GM18498 (cell line): Measurements from ENCODE around the gene GATAD2A.

Experiments used
- ATAC-seq: cut with Tn5 transposase; IDR thresholded peaks from one replicate; pipeline ENCODE4 v1.9.1; 2021; ENCODE audit warnings: mild to moderate bottlenecking, moderate library complexity; ENCODE audit not compliant: unreplicated experiment

Gene GATAD2A

GRCh38 chr19:19421299-19421696, 15.8 kb downstream of the GATAD2A start:
- no peak for ATAC-seq

DNA sequence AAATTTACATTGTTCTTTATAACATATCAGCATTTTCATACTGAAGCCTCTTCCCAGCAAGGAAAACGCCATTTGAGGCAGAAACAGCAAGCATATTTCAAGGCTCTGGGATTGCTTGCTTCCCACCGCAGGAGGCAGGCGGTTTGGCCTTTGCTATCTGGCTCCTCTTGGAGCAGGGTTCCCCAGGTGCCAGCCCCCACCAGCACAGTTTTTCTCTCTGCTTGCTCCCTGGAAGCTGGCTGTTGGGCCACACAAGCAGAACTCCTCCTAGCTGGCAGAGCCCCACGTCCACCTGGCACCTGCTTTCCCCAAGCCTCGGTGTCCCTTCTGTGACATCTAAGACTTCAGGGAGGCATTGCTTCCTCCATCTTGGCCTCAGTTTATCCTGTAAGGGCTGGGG, 16.7 kb downstream of the GATAD2A start:
- ATAC-seq = no peak

GRCh38 chr19:19423322-19423721, 17.8 kb downstream of the GATAD2A start:
- ATAC-seq = no peak

DNA sequence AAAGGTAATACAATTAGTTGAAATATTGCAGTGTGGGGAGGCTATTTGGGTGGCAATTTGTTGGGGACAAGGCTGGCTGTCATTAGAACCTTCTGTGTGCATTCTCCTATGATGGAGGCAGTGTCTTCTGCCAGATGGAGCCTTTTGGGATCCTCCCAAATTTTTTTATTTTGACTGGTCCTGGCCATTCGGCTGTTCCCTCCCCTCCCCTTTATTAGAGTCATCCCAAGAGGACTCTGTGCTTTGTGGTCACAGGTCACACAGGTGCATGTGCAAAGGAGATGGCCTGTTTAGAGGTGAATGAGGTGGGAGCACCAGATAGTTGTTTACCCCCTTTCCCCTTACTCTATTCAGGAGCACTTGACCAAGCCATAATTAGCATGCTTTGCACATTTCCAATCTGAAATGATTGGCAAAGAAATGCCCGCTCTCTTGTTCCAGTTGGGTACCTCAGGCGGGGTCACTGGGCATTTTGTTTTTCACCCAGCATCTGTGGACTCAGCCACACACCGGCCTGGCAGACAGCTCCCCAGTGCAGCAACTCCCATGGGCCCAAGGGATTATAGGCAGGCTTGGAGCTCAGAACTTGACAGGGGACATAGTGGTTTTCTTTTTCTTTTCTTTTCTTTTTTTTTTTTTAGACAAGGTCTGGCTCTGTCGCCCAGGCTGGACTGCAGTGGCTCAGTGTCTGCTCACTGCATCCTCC, 19.8 kb downstream of the GATAD2A start:
- no peak for ATAC-seq

GRCh38 chr19:19426216-19426615, 20.7 kb downstream of the GATAD2A start:
- no peak for ATAC-seq

DNA sequence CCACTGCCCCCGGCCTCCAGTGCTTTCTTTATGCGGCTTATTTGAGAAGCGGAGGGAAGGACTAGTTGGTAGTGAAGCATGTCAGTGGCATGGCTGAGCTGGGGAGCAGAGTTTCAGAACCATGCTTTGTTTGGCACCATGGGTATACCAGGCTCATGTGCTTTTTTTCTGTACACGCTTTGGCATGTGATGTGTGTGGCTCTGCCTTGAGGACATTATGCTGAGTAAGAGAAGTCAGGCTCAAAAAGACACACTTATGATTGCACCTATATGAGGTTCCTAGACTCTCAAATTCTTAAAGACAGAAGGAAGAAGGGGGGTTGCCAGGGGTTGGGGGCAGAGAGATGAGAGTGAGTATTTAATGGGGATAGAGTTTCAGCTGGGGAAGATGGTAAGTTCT, 21.3 kb downstream of the GATAD2A start:
- no peak for ATAC-seq

- ATAC-seq = no peak
Measured at GRCh38 chr19:19427302-19427701, 21.8 kb downstream of the GATAD2A start.

- no peak for ATAC-seq
Measured at GRCh38 chr19:19427944-19428343, 22.5 kb downstream of the GATAD2A start.

DNA sequence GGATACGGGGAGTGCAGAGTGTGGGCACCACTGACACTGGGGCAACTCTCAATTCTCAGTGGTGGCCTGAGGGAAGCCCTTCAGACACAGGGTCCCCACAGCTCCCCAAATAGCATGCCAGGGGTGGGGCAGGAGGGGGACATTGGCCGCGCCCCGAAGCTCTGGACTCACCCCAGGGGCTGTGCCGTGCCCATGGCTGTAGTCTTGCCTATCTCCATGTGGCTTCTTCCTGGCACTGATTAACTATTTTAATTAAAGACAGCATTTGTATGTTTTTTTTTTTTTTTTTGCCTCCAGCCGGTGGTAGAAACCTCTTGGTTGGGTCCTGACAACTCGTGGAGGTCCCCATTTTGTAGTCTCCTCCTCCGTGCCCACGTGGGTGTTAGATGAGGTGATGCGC, 23.3 kb downstream of the GATAD2A start:
- no peak for ATAC-seq

GRCh38 chr19:19429361-19429760, 23.9 kb downstream of the GATAD2A start:
- no peak for ATAC-seq

DNA sequence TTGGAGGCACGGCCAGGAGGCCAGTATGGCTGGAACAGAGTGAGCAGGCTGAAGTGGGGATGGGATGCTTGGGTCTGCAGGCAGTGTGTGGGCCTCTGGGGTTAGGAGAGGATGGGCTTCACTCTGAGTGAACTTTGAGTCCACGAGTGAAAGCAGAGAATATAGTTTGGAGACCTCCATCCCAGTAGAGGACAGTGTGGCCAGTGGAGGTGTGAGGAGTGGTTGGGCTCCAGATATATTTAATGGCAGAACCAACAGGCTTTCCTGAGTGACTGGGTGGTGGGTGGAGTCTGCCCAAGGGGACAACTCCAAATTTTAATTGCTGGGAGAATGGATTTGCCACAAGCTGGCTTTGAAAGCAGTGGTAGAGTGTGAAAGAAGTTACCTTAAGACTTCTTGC, 27.3 kb downstream of the GATAD2A start:
- no peak for ATAC-seq

DNA sequence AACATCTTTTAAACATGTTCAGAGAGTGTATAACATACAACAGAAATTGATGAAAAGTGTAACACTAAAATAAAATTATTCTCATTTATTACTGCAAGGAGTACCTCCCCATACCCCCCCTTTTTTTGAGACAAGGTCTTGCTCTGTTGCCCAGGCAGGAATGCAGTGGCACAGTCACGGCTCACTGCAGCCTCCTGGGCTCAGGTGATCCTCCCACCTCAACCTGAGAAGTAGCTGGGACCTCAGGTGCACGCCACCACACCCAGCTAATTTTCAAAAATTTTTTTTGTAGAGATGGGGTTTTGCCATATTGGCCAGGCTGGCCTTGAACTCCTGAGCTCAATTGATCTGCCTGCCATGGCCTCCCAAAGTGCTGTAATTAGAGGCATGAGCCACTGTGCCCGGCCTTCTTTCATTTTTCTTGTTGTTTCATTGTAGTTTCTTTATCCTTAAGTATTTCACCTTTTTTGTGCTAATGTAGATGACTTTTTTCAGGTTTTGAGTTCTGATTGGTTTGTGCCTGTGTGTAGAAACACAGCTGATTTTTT, 28.3 kb downstream of the GATAD2A start:
- no peak for ATAC-seq

- no peak for ATAC-seq
Measured at GRCh38 chr19:19434483-19435045, 29.1 kb downstream of the GATAD2A start.

GRCh38 chr19:19436137-19436691, 30.7 kb downstream of the GATAD2A start:
- ATAC-seq = no peak

DNA sequence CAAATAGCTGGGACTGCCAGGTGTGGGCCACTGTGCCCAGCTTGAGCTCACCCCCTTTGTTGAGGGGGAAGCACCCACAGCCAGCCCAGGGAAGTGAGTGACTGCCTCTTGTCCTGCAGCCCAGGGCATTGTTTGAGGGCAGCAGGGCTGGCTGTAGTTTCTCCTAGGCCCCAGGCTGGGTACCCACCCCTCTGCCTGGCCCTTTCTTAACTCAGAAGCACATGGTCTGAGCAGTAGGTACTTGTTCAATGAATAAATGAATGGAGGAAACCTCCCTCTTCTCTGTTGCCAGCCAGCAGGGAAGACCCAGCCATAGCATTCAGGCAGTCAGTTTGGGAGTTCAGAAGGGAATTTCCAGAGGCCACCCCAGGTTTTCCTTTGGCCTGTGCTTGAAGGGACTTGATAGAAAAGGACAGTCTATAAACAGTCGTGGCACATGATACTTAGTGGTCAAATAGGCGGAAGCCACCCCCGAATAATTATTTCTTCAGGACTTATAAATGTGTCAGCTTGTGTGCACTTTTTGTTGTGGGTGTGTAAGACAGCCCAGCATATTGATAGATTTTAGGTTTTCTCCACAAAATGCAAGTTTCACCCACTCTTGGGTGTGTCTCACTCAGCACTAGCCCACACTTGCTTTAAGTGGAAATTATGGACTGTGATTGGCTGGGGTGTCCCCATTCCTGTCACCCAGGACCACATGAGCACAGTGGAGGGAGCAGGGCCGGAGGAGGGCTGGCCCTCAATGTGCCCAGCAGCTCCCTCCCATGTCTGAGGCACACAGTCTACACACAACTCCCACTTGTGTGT, 33.1 kb downstream of the GATAD2A start:
- no peak for ATAC-seq

GRCh38 chr19:19439176-19439482, 33.7 kb downstream of the GATAD2A start:
- no peak for ATAC-seq

- no peak for ATAC-seq
Measured at GRCh38 chr19:19443283-19443682, 37.8 kb downstream of the GATAD2A start.

GRCh38 chr19:19443902-19444680, 38.6 kb downstream of the GATAD2A start:
- no peak for ATAC-seq

DNA sequence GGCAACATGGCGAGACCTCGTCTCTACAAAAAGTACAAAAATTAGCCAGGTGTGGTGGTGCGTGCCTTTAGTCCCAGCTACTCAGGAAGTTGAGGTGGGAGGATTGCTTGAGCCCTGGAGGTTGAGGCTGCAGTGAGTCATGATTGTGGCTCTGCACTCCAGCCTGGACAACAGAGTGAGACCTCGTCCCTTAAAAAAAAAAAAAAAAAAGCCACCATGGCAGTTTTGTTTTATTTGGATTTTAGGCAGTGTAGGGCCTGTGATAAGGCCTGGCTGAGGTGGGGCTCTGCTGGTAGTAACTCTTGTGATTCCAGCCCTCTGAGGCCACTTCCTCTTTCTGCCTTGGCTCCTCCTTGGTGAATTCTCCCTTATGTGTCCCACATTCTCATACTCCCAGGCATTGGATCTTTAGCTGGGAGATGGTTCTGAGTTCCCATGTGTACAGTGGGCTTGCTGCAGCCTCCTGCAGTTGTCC, 39.2 kb downstream of the GATAD2A start:
- peak; percentile 54 for ATAC-seq

DNA sequence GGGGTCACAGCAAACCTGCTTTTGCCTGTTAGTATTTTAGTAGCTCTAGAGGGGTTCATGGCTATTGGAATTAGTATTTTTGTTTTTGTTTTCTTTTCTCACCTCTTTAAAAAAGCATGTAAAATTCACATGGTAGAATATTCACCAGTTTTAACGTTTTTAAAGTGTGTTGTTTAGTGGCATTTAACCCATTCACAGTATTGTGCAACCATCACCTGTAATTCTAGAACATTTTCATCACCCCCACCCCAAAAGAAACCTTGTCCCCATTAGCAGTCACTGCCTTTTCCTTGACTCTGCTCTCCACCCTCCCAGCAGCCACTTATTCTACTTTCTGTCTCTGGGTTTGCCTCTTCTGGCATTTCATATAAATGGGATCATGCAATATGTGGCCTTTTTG, 39.8 kb downstream of the GATAD2A start:
- ATAC-seq = no peak

- ATAC-seq = peak; percentile 46
Measured at GRCh38 chr19:19445911-19446361, 40.5 kb downstream of the GATAD2A start.
